Memory B cell (primary cell): ENCODE data around the gene ACACB.

ENCODE experiments used
- ATAC-seq: fragments of 150-1000 bp; cut with Tn5 transposase; 2 replicates; pipeline ENCODE4 v1.10.0; 2021; ENCODE audit warnings: low read depth, mild to moderate bottlenecking, moderate library complexity
- DNase-seq, 2 donors: peaks; one replicate each; pipeline ENCODE4 v3.0.0; 2022; ENCODE audit warnings: low spot score in 2 of 2
- H3K27ac Mint-ChIP-seq: one replicate; pipeline ENCODE4 v1.8.0; 2022; ENCODE audit warnings: mild to moderate bottlenecking, moderate library complexity, mixed read lengths
- H3K27me3 Mint-ChIP-seq: one replicate; pipeline ENCODE4 v1.8.0; 2022; ENCODE audit warnings: mixed read lengths
- H3K36me3 Mint-ChIP-seq: one replicate; pipeline ENCODE4 v1.8.0; 2022; ENCODE audit warnings: mild to moderate bottlenecking, mixed read lengths
- H3K4me1 Mint-ChIP-seq: one replicate; pipeline ENCODE4 v1.8.0; 2022; ENCODE audit warnings: mixed read lengths
- H3K4me3 Mint-ChIP-seq: one replicate; pipeline ENCODE4 v1.8.0; 2022; ENCODE audit warnings: mild to moderate bottlenecking, moderate library complexity, mixed read lengths
- H3K9me3 Mint-ChIP-seq: one replicate; pipeline ENCODE4 v1.8.0; 2022; ENCODE audit warnings: mixed read lengths

ACACB gene

DNA sequence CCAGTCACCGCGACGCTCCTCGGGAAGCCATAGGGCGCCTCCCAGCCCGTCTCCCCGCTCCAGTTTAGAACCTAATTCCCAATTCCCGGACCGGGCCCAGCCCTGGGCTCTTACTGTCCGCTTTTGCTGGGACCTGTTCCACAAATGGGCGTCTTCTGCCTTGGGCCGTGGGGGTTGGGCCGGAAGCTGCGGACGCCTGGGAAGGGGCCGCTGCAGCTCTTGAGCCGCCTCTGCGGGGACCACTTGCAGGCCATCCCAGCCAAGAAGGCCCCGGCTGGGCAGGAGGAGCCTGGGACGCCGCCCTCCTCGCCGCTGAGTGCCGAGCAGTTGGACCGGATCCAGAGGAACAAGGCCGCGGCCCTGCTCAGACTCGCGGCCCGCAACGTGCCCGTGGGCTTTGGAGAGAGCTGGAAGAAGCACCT, 18.2 kb upstream of the ACACB start:
- H3K4me3 Mint-ChIP-seq, result peak overlapping the region; percentile 77
- ATAC-seq (peak; percentile 7), DNase-seq (no peak)
- H3K27ac Mint-ChIP-seq, result peak overlapping the region; percentile 14
- H3K36me3 Mint-ChIP-seq, result peaks cover 5% of the 10 kb centered on the region
- H3K9me3 Mint-ChIP-seq, result no peaks in the 10 kb centered on the region
- H3K4me1 Mint-ChIP-seq, result peaks cover 21% of the 10 kb centered on the region
- peaks cover 2% of the 10 kb centered on the region for H3K27me3 Mint-ChIP-seq

DNA sequence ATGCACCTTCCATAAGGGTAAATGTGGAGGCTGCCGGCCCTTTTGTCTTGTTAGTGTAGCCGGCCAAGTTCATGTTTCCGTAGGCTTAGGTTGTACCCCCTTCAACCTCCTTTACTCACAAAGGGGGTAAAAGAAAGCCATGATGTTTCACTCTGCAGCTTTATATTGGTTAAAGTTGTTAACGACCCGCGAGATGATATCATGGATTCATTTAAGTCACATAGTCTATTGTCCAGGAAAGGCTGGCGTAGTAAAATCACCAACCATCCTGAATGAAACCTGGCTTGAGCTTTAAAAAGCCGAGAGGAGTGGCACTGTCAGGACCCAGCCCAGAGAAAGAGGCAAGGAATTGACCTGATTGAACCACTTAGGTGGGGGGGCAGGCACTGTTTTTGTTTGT, 17.7 kb upstream of the ACACB start:
- peaks cover 7% of the 10 kb centered on the region for H3K36me3 Mint-ChIP-seq
- H3K27ac Mint-ChIP-seq, result peak overlapping the region; percentile 14
- ATAC-seq, result no peak
- H3K4me3 Mint-ChIP-seq, result peak overlapping the region; percentile 77
- H3K4me1 Mint-ChIP-seq, result peaks cover 17% of the 10 kb centered on the region
- no peak for DNase-seq
- H3K9me3 Mint-ChIP-seq, result no peaks in the 10 kb centered on the region
- H3K27me3 Mint-ChIP-seq, result peaks cover 2% of the 10 kb centered on the region

DNA sequence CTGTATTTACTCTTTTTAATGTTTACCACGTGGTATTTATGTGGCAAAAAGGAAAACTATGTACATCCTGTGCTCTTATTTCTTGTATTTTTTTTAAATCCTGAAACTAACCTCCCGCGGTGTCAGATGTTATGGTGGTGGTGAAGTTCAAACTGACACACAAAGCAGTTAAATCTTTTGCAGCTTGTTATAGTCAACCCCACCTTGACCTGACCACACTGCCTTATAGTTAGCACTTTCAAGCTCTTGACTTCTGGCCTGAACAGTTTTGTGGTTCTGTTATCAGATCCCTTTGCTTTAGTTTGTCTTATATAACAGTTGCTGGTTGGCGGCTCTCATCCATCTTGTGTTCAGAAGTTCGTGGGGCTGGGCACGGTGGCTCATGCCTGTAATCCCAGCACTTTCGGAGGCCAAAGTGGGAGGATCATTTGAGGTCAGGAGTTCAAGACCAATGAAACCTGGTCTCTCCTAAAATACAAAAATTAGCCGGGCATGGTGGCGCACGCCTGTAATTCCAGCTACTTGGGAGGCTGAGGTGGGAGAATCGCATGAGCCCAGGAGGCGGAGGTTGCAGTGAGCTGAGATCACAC, 16.9 kb upstream of the ACACB start:
- Mint-ChIP-seq H3K9me3 (no peaks in the 10 kb centered on the region), H3K27ac (no peak overlapping the region), H3K4me1 (peaks cover 15% of the 10 kb centered on the region), H3K27me3 (peaks cover 2% of the 10 kb centered on the region), H3K4me3 (no peak overlapping the region), H3K36me3 (peaks cover 11% of the 10 kb centered on the region)
- ATAC-seq (no peak), DNase-seq (no peak)

DNA sequence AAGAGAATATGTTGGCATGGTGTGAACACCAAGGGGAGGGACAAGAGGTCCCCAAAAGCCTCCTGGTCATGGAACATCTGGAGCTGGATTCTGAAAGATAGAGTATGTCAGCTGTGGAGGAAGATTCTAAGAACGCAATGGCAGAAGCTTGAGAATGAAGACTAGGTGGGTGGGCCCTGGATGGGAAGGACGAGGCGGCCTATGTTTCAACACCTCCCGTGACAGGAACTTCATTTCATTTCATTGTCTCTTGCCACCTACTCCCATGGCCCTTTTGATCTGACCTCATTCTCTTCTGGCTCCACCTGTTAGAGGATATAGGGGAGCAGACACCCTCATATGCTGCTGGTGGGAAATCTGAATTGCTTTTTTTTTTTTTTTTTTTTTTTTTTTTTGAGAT, 15.6 kb upstream of the ACACB start:
- no peak for ATAC-seq
- no peak for DNase-seq
- no peak overlapping the region for H3K4me3 Mint-ChIP-seq
- no peak overlapping the region for H3K27ac Mint-ChIP-seq
- peaks cover 17% of the 10 kb centered on the region for H3K36me3 Mint-ChIP-seq
- no peaks in the 10 kb centered on the region for H3K9me3 Mint-ChIP-seq
- peaks cover 2% of the 10 kb centered on the region for H3K27me3 Mint-ChIP-seq
- H3K4me1 Mint-ChIP-seq, result peaks cover 15% of the 10 kb centered on the region

DNA sequence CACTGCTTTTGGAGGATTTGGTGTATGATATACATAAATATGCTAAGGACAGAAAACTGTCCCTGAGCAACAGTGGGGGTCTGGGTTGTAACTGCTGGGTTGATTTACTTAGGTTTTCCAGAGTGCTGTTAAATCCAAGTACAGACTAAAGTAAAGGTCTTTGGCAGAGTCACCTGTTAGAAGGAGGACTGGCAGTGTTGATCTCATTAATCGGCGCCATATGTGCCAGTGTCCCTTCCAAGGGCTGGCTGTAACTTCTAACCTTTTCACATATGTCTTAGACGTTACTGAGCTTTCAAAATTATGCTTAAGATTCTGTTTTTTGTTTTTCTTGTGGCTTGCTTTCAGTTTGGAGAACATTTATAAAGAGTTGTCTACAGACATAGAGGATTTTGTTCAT, 13.9 kb upstream of the ACACB start:
- no peaks in the 10 kb centered on the region for H3K9me3 Mint-ChIP-seq
- no peak for DNase-seq
- ATAC-seq, result no peak
- no peak overlapping the region for H3K27ac Mint-ChIP-seq
- no peak overlapping the region for H3K4me3 Mint-ChIP-seq
- no peaks in the 10 kb centered on the region for H3K27me3 Mint-ChIP-seq
- H3K36me3 Mint-ChIP-seq, result peaks cover 19% of the 10 kb centered on the region
- H3K4me1 Mint-ChIP-seq, result peaks cover 15% of the 10 kb centered on the region

DNA sequence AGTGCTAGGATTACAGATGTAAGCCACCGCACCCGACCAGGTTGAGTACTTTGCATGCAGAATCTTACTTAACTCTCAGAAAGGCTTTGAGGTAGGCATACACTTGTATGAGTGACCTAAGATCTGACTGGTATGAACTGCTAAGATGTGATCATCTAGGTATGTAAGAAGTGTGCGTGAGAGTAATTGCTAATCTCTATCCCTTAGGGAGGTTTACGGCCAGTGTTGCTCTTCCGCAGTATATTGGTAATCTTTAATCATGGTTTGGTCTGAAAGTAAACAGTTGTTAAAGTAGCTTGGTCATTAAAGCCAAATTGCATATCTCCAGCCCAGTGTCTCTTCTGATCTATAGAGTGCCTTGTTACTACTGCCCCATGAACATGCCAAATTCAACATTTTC, 11.2 kb upstream of the ACACB start:
- H3K27ac Mint-ChIP-seq, result no peak overlapping the region
- ATAC-seq (no peak), DNase-seq (no peak)
- H3K4me1 Mint-ChIP-seq, result peaks cover 5% of the 10 kb centered on the region
- no peaks in the 10 kb centered on the region for H3K9me3 Mint-ChIP-seq
- H3K4me3 Mint-ChIP-seq, result no peak overlapping the region
- no peaks in the 10 kb centered on the region for H3K27me3 Mint-ChIP-seq
- H3K36me3 Mint-ChIP-seq, result peaks cover 19% of the 10 kb centered on the region

DNA sequence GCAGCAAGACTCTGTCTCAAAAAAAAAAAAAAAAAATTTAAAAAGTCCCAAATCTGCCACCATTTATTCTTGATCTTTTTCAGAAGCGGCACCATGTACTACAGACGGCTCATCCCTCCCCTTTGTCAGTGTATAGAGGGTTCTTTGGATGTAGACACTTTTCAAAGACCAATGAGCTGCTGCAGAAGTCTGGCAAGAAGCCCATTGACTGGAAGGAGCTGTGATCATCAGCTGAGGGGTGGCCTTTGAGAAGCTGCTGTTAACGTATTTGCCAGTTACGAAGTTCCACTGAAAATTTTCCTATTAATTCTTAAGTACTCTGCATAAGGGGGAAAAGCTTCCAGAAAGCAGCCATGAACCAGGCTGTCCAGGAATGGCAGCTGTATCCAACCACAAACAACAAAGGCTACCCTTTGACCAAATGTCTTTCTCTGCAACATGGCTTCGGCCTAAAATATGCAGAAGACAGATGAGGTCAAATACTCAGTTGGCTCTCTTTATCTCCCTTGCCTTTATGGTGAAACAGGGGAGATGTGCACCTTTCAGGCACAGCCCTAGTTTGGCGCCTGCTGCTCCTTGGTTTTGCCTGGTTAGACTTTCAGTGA, 6.5 kb upstream of the ACACB start:
- Mint-ChIP-seq H3K4me3 (no peak overlapping the region), H3K27ac (no peak overlapping the region), H3K4me1 (peaks cover 3% of the 10 kb centered on the region), H3K27me3 (no peaks in the 10 kb centered on the region), H3K36me3 (peaks cover 8% of the 10 kb centered on the region), H3K9me3 (no peaks in the 10 kb centered on the region)
- ATAC-seq (no peak), DNase-seq (no peak)

DNA sequence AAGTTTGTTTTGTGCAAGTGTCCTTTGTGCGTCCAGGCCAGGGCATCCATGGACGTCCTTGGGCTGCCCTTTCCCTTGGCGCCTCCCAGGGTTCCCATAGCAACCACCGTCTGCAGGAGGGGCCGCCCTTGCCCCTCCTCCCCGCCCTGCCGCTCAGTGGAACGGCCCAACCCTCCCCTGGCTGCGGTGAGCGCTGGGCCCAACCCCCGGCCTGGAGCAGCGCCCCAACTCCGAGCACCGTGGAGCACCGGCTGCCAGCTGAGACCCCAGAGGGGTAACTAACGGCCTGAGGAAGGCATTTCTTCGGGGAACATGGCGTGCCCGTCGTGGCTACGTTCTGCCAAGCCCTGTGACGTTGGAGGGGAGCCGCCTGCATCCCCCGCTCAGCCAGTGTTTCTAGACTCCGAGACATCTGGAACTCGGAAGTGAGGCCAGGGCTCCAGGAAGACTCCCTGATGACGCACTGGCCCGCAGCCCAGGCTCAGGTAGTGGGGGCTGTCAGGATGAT, 5.3 kb upstream of the ACACB start:
- no peaks in the 10 kb centered on the region for H3K27me3 Mint-ChIP-seq
- no peak overlapping the region for H3K27ac Mint-ChIP-seq

DNA sequence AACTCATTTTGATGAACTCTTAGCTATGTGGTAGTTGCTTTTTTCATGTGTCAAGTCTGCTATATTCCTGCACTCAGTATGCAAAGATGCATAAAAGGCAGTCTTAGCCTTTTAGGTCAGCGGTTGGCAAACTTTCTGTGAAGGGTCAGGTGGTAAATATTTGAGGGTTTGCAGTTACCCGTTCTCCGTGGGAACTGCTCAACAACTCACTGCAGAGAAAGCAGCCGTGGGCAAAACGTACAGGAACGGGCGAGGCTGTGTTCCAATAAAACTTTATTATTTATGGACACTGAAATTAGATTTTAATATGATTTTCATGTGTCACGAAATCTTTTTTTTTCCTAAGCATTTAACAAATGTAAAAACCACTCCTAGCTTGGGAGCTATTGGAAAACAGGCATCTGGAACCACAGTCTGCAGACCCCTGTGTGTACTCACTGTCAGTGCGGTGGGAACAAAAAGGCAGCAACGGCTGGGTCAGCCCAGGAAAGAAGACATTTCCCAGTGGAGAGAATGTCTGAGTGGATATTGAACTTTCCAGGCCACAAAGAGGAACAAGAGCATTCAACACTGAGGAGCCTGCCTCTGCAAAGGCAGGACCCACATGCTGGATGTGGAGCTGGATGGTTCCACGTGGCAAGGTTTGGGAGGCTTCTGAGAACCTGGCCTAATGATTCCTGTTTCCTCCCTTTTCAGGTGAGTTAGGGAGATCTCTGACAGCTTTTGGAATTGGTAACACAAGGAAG, 3.5 kb upstream of the ACACB start:
- peaks cover 5% of the 10 kb centered on the region for H3K4me1 Mint-ChIP-seq
- DNase-seq (no peak), ATAC-seq (no peak)
- no peaks in the 10 kb centered on the region for H3K9me3 Mint-ChIP-seq
- H3K36me3 Mint-ChIP-seq, result no peaks in the 10 kb centered on the region
- no peaks in the 10 kb centered on the region for H3K27me3 Mint-ChIP-seq
- no peak overlapping the region for H3K27ac Mint-ChIP-seq
- H3K4me3 Mint-ChIP-seq, result no peak overlapping the region

More for the DNA sequence above, 5.3 kb upstream of the ACACB start:
- DNase-seq (peak in 1 of 2 donors; percentile 5), ATAC-seq (peak; percentile 83)
- Mint-ChIP-seq H3K4me1 (peaks cover 5% of the 10 kb centered on the region), H3K9me3 (no peaks in the 10 kb centered on the region), H3K36me3 (no peaks in the 10 kb centered on the region), H3K4me3 (peak overlapping the region; percentile 81)

DNA sequence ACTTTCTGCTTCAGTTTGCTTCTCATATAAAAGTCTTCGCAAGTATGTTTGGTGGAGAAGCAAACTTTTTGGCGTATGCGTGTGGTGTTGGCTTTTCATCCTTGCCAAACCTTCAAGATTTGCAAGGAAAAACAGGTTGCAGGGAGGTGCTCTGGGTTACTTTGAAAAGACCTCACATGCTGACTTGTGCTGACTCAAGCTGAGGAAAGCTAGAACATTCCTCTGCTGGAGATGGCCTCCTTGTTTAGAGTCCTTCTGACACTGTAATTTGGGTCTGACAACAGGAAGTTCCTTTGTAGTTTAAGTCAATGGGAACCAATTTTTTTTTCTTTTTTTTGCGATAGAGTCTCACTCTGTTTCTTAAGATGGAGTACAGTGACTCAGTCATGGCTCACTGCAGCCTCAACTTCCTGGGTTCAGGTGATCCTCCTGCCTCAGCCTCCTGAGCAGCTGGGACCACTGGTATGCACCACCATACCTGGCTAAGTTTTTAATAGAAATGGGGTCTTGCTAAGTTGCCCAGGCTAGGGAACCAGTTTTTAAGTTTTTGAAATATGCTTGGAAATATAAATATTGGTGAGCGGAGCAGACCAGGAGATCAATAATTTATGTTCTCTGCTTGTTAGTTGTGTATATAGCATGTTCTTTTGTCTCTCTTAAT, 2.6 kb upstream of the ACACB start:
- no peak overlapping the region for H3K27ac Mint-ChIP-seq
- no peaks in the 10 kb centered on the region for H3K36me3 Mint-ChIP-seq
- no peak for DNase-seq
- peaks cover 5% of the 10 kb centered on the region for H3K4me1 Mint-ChIP-seq
- ATAC-seq, result no peak
- H3K27me3 Mint-ChIP-seq, result no peaks in the 10 kb centered on the region
- no peaks in the 10 kb centered on the region for H3K9me3 Mint-ChIP-seq
- H3K4me3 Mint-ChIP-seq, result no peak overlapping the region

DNA sequence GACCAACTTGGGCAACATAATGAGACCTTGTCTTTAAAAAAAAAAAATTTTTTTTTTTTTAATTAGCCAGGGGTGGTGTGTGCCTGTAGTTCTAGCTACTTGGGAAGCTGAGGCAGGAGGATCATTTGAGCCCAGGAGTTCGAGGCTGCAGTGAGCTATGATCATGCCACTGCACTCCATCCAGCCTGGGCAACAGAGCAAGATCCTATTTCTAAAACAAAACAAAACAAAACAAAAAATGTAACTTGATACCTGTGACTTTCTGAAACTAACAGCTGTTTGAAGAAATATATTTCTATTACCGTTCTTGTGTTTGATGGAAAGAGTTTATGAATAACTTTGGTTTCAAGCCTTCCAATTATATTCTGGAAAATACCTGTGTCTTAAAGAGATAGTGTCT, 1.7 kb upstream of the ACACB start:
- no peak overlapping the region for H3K4me3 Mint-ChIP-seq
- H3K36me3 Mint-ChIP-seq, result no peaks in the 10 kb centered on the region
- ATAC-seq (no peak), DNase-seq (no peak)
- H3K9me3 Mint-ChIP-seq, result no peaks in the 10 kb centered on the region
- H3K27ac Mint-ChIP-seq, result no peak overlapping the region
- peaks cover 5% of the 10 kb centered on the region for H3K4me1 Mint-ChIP-seq
- H3K27me3 Mint-ChIP-seq, result no peaks in the 10 kb centered on the region

DNA sequence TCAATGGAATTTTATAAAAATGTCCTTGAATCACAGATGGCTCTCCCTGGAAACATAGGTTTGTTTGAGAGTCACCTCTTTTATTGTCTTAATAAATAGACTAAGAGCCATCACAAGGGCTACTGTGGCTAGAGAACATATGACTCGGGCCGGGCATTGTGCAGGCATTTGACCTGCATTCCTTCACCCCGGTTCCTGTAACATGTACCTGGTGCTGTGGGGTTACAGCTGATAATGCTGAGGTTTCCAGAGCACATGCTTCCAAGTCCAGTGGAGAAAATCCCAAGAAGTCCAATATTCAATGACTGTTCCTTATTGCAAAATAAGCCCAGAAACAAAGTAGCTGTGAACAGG, 1.0 kb upstream of the ACACB start:
- ATAC-seq, result no peak
- no peak overlapping the region for H3K27ac Mint-ChIP-seq

DNA sequence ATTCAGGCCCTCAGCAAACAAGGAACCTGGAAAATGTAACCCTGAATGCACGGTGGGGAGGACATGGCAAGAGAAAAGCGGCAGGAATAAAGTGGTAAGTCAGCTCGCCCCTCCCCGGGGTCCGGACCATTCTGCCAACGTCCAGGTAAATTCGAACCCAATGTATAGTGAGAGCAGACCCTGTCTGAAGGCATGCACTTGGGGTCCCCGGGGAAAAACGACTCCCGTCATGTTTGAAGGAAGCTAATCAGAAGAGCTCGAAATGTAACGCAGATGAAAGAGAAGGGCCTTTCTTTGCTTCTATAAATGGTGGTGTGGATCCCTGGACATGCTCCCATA, 193 bp downstream of the ACACB start:
- Mint-ChIP-seq H3K9me3 (no peaks in the 10 kb centered on the region), H3K4me3 (no peak overlapping the region), H3K27ac (no peak overlapping the region), H3K36me3 (no peaks in the 10 kb centered on the region), H3K27me3 (peaks cover 2% of the 10 kb centered on the region), H3K4me1 (peaks cover 5% of the 10 kb centered on the region)
- no peak for ATAC-seq
- DNase-seq, result no peak

More for the DNA sequence above, 1.0 kb upstream of the ACACB start:
- H3K27me3 Mint-ChIP-seq, result peaks cover 1% of the 10 kb centered on the region
- no peaks in the 10 kb centered on the region for H3K36me3 Mint-ChIP-seq
- H3K4me1 Mint-ChIP-seq, result peaks cover 5% of the 10 kb centered on the region
- no peak overlapping the region for H3K4me3 Mint-ChIP-seq
- no peaks in the 10 kb centered on the region for H3K9me3 Mint-ChIP-seq
- DNase-seq, result no peak

DNA sequence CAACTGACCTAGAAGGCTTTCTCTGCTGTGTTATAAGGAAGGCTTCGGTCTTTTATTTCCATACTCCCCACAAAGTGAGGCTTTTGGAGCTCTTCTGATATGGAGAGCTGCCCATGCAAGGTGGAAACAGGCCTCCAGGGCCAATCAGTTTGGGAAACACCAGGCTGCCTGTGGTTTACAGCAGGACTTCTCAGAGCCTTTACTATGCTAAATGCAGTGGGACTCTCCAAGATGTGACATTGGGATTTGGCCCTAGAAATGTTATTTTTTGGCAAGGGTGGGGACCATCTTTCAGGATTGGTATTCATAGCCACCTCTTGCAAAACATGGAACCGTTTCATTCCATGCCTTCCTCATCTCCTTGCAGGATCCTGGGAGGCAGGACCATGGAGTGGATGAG, 3.7 kb downstream of the ACACB start:
- ATAC-seq, result no peak
- no peaks in the 10 kb centered on the region for H3K36me3 Mint-ChIP-seq
- no peak overlapping the region for H3K4me3 Mint-ChIP-seq

More for the DNA sequence above, 3.7 kb downstream of the ACACB start:
- Mint-ChIP-seq H3K9me3 (no peaks in the 10 kb centered on the region), H3K27me3 (peaks cover 2% of the 10 kb centered on the region), H3K4me1 (peaks cover 2% of the 10 kb centered on the region), H3K27ac (no peak overlapping the region)
- no peak for DNase-seq
